ENCODE measurements around the gene DUSP19. TPM values are rescaled to one million over a fixed set of nuclear protein-coding genes. Genes with fewer than 3 reads are reported as not detected.

Gene DUSP19
- total and polyA plus RNA-seq, 4 donors, result 0.27 to 2.2 (median 0.68) TPM

DNA sequence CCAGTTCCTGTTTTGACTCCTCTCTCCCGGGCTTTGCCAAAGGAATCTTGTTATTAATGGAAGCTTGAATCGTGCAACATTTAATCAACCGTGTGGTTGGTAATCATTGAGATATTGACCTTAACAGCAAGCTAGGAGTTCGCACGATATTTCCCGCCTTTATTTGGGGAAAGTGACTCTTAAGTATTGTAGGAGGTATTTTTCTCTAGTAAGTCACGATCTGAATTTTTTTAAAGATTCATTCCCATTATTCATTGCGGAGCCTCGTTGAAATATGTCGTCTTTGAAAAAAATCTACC lies 46.4 kb downstream of the DUSP19 start:
- Histone ChIP-seq H3K36me3 (ENCODE audit: control insufficient read depth in 4 of 4, insufficient read depth in 3 of 4, low read depth in 1 of 4, low read length in 3 of 4) (peaks cover 0 to 3% (median 0%) of the 10 kb centered on the region in 4 donors), H3K9ac (ENCODE audit: low read depth in 1 of 2, low read length in 2 of 2) (peak overlapping the region; percentile 47 to 66), H3K27ac (ENCODE audit: low read depth in 1 of 2, low read length in 2 of 2) (peak overlapping the region; percentile 85 to 89), H3K27me3 (ENCODE audit: control insufficient read depth in 4 of 4, insufficient read depth in 4 of 4, low read length in 3 of 4) (no peaks in the 10 kb centered on the region), H3K4me1 (ENCODE audit: control insufficient read depth in 4 of 4, insufficient read depth in 4 of 4, low read length in 3 of 4) (peaks cover 5 to 20% (median 12%) of the 10 kb centered on the region in 4 donors), H3K4me3 (ENCODE audit: low read depth in 1 of 3, low read length in 3 of 3) (peak overlapping the region; percentile 69 to 96 (median 94)), H3K9me3 (ENCODE audit: control insufficient read depth in 4 of 4, low read length in 3 of 4) (no peaks in the 10 kb centered on the region)
- no peak for DNase-seq (ENCODE audit: low spot score)
- TF ChIP-seq HNF4A (conservative IDR thresholded peaks at IDR 0.05), result no peak
- peak; percentile 36 for TF ChIP-seq TAF1 (conservative IDR thresholded peaks at IDR 0.05)
- TF ChIP-seq, protein P1, sequence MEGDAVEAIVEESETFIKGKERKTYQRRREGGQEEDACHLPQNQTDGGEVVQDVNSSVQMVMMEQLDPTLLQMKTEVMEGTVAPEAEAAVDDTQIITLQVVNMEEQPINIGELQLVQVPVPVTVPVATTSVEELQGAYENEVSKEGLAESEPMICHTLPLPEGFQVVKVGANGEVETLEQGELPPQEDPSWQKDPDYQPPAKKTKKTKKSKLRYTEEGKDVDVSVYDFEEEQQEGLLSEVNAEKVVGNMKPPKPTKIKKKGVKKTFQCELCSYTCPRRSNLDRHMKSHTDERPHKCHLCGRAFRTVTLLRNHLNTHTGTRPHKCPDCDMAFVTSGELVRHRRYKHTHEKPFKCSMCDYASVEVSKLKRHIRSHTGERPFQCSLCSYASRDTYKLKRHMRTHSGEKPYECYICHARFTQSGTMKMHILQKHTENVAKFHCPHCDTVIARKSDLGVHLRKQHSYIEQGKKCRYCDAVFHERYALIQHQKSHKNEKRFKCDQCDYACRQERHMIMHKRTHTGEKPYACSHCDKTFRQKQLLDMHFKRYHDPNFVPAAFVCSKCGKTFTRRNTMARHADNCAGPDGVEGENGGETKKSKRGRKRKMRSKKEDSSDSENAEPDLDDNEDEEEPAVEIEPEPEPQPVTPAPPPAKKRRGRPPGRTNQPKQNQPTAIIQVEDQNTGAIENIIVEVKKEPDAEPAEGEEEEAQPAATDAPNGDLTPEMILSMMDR (IDR thresholded peaks at IDR 0.05; ENCODE audit: low read depth, low read length, missing input control), result no peak
- TF ChIP-seq HNF4G (IDR thresholded peaks at IDR 0.05), result no peak
- TF ChIP-seq SP1 (IDR thresholded peaks at IDR 0.05), result no peak
- peak in 1 of 2 donors; percentile 3 for TF ChIP-seq RAD21 (IDR thresholded peaks at IDR 0.05)
- WGBS, result 1% methylated on average over 10 of the region's 10 CpGs

DNA sequence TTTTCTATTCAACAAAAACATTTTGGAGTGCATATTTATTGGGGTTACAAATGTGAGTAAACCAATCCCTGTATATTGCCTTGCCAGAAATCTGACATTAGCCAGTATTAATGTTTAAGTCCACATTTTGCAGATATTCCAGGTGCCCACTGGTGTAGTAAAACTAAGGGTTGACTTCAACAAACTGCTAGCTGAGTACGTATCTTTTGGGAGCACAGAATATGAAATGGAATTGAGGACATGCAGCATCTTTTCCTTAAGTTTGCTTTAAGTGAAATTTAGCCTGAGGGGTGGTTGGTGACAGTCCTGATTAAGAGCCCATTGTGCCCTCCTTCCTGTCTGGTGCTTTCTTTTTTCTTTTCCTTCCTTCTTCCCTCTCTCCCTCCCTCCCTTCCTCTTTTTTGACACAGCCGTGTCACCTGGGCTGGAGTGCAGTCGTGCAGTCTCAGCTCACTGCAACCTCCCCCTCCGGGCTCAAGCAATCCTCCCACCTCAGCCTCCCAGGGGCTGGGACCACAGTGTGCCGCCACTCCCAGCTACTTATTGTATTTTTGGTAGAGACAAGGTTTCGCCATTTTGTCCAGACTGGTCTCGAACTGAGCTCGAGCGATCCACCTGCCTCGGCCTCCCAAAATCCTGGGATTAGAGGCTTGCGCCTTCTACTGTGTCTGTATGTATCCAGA lies 47.3 kb downstream of the DUSP19 start:
- H3K36me3 ChIP-seq (ENCODE audit: control insufficient read depth in 4 of 4, insufficient read depth in 3 of 4, low read depth in 1 of 4, low read length in 3 of 4), result peaks cover 0 to 3% (median 0%) of the 10 kb centered on the region in 4 donors
- DNase-seq (ENCODE audit: low spot score), result no peak
- TF ChIP-seq, protein P2, sequence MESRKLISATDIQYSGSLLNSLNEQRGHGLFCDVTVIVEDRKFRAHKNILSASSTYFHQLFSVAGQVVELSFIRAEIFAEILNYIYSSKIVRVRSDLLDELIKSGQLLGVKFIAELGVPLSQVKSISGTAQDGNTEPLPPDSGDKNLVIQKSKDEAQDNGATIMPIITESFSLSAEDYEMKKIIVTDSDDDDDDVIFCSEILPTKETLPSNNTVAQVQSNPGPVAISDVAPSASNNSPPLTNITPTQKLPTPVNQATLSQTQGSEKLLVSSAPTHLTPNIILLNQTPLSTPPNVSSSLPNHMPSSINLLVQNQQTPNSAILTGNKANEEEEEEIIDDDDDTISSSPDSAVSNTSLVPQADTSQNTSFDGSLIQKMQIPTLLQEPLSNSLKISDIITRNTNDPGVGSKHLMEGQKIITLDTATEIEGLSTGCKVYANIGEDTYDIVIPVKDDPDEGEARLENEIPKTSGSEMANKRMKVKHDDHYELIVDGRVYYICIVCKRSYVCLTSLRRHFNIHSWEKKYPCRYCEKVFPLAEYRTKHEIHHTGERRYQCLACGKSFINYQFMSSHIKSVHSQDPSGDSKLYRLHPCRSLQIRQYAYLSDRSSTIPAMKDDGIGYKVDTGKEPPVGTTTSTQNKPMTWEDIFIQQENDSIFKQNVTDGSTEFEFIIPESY (IDR thresholded peaks at IDR 0.05), result no peak
- TF ChIP-seq RAD21 (IDR thresholded peaks at IDR 0.05) (no peak), RXRA (IDR thresholded peaks at IDR 0.05) (no peak), YY1 (IDR thresholded peaks at IDR 0.05) (no peak), HNF4G (IDR thresholded peaks at IDR 0.05) (no peak), GABPA (IDR thresholded peaks at IDR 0.05 in 1 of 2, conservative IDR thresholded peaks at IDR 0.05 in 1 of 2) (no peak), TAF1 (conservative IDR thresholded peaks at IDR 0.05) (no peak), SP1 (IDR thresholded peaks at IDR 0.05) (no peak), FOXA2 (IDR thresholded peaks at IDR 0.05) (no peak), NR2F2 (IDR thresholded peaks at IDR 0.05) (no peak), JUND (IDR thresholded peaks at IDR 0.05) (no peak), FOXA1 (IDR thresholded peaks at IDR 0.05) (no peak), EGR1 (IDR thresholded peaks at IDR 0.05; ENCODE audit: low read depth in 2 of 2) (no peak), HNF4A (conservative IDR thresholded peaks at IDR 0.05) (no peak)
- TF ChIP-seq, protein P3, sequence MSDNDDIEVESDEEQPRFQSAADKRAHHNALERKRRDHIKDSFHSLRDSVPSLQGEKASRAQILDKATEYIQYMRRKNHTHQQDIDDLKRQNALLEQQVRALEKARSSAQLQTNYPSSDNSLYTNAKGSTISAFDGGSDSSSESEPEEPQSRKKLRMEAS (IDR thresholded peaks at IDR 0.05), result no peak
- TF ChIP-seq, protein P4, sequence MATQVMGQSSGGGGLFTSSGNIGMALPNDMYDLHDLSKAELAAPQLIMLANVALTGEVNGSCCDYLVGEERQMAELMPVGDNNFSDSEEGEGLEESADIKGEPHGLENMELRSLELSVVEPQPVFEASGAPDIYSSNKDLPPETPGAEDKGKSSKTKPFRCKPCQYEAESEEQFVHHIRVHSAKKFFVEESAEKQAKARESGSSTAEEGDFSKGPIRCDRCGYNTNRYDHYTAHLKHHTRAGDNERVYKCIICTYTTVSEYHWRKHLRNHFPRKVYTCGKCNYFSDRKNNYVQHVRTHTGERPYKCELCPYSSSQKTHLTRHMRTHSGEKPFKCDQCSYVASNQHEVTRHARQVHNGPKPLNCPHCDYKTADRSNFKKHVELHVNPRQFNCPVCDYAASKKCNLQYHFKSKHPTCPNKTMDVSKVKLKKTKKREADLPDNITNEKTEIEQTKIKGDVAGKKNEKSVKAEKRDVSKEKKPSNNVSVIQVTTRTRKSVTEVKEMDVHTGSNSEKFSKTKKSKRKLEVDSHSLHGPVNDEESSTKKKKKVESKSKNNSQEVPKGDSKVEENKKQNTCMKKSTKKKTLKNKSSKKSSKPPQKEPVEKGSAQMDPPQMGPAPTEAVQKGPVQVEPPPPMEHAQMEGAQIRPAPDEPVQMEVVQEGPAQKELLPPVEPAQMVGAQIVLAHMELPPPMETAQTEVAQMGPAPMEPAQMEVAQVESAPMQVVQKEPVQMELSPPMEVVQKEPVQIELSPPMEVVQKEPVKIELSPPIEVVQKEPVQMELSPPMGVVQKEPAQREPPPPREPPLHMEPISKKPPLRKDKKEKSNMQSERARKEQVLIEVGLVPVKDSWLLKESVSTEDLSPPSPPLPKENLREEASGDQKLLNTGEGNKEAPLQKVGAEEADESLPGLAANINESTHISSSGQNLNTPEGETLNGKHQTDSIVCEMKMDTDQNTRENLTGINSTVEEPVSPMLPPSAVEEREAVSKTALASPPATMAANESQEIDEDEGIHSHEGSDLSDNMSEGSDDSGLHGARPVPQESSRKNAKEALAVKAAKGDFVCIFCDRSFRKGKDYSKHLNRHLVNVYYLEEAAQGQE (IDR thresholded peaks at IDR 0.05), result no peak
- TF ChIP-seq, protein P5, sequence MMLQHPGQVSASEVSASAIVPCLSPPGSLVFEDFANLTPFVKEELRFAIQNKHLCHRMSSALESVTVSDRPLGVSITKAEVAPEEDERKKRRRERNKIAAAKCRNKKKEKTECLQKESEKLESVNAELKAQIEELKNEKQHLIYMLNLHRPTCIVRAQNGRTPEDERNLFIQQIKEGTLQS (IDR thresholded peaks at IDR 0.05), result no peak
- TF ChIP-seq, protein P1 (IDR thresholded peaks at IDR 0.05; ENCODE audit: low read depth, low read length, missing input control), result no peak
- peaks cover 5 to 20% (median 12%) of the 10 kb centered on the region in 4 donors for H3K4me1 ChIP-seq (ENCODE audit: control insufficient read depth in 4 of 4, insufficient read depth in 4 of 4, low read length in 3 of 4)
- no peaks in the 10 kb centered on the region for H3K9me3 ChIP-seq (ENCODE audit: control insufficient read depth in 4 of 4, low read length in 3 of 4)
- peak overlapping the region in 2 of 3 donors; percentile 24 to 96 for H3K4me3 ChIP-seq (ENCODE audit: low read depth in 1 of 3, low read length in 3 of 3)
- H3K27ac ChIP-seq (ENCODE audit: low read depth in 1 of 2, low read length in 2 of 2), result no peak overlapping the region
- WGBS, result 85% methylated on average over 11 of the region's 11 CpGs
- no peak overlapping the region for H3K9ac ChIP-seq (ENCODE audit: low read depth in 1 of 2, low read length in 2 of 2)
- no peaks in the 10 kb centered on the region for H3K27me3 ChIP-seq (ENCODE audit: control insufficient read depth in 4 of 4, insufficient read depth in 4 of 4, low read length in 3 of 4)

Measured in liver (tissue), 9 donors.